A673 (cell line): ENCODE results near the gene HOXC6.

Source experiments
- EZH2 ChIP-seq: fragments of 200-600 bp; sonication (generic); IDR thresholded peaks from 2 replicates; pipeline ENCODE4 v1.6.1; 2017; ENCODE audit warnings: borderline replicate concordance, low read depth, mild to moderate bottlenecking, mixed read lengths, antibody characterized with exemption, low read length; ENCODE audit not compliant: poor library complexity, severe bottlenecking
- TF ChIP-seq, protein P1 (sequence below): fragments of 300-800, 200-600 bp; sonication (generic); conservative IDR thresholded peaks from 2 replicates; pipeline ENCODE4 v1.5.1; 2017; ENCODE audit warnings: low read depth, mild to moderate bottlenecking, antibody characterized with exemption, low read length, moderate library complexity, mixed read lengths

DNA sequence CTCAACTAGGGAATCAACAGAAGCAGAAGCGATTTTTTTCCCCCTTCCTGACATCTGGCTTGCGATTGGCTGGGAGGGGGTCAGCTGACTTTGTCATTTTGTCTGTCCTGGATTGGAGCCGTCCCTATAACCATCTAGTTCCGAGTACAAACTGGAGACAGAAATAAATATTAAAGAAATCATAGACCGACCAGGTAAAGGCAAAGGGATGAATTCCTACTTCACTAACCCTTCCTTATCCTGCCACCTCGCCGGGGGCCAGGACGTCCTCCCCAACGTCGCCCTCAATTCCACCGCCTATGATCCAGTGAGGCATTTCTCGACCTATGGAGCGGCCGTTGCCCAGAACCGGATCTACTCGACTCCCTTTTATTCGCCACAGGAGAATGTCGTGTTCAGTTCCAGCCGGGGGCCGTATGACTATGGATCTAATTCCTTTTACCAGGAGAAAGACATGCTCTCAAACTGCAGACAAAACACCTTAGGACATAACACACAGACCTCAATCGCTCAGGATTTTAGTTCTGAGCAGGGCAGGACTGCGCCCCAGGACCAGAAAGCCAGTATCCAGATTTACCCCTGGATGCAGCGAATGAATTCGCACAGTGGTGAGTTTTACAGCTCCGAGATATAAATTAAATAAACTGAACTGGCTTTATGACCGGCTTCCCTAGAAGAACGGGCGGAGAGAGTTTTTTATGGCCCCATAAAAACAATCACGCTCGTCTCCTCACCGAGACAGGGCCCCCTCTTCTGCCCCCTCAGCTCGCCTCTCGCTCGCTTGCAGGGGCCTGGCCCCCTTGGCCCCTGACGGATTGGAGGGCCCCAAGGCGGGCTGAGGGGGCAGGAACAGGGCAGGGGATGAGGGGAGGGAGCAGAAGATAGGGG is at the start of gene HOXC6:
- TF ChIP-seq, protein P1, sequence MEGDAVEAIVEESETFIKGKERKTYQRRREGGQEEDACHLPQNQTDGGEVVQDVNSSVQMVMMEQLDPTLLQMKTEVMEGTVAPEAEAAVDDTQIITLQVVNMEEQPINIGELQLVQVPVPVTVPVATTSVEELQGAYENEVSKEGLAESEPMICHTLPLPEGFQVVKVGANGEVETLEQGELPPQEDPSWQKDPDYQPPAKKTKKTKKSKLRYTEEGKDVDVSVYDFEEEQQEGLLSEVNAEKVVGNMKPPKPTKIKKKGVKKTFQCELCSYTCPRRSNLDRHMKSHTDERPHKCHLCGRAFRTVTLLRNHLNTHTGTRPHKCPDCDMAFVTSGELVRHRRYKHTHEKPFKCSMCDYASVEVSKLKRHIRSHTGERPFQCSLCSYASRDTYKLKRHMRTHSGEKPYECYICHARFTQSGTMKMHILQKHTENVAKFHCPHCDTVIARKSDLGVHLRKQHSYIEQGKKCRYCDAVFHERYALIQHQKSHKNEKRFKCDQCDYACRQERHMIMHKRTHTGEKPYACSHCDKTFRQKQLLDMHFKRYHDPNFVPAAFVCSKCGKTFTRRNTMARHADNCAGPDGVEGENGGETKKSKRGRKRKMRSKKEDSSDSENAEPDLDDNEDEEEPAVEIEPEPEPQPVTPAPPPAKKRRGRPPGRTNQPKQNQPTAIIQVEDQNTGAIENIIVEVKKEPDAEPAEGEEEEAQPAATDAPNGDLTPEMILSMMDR = no peak
- no peak for TF ChIP-seq EZH2
